ENCODE data around the gene RAPGEF6.

DNA sequence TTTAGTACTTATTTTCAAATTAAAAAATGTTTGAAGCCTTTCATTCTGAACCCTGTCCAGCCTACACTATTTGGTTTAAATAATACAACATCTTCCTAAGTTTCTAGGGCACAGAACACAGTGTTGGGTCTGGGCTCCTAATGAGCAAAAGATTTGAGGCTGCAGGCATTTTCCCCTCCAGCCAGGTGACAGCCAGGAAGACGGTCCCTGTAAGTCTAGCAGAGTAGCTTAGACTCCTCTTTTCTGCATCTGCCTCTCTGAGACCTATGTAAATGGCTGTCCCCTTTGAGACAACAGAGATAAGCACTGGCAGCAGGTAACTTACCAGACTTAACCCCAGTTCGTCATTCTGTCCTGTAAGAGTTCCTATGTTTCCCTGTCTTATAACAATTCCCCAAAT, 229.4 kb downstream of the RAPGEF6 start:
- TF ChIP-seq, protein P1, sequence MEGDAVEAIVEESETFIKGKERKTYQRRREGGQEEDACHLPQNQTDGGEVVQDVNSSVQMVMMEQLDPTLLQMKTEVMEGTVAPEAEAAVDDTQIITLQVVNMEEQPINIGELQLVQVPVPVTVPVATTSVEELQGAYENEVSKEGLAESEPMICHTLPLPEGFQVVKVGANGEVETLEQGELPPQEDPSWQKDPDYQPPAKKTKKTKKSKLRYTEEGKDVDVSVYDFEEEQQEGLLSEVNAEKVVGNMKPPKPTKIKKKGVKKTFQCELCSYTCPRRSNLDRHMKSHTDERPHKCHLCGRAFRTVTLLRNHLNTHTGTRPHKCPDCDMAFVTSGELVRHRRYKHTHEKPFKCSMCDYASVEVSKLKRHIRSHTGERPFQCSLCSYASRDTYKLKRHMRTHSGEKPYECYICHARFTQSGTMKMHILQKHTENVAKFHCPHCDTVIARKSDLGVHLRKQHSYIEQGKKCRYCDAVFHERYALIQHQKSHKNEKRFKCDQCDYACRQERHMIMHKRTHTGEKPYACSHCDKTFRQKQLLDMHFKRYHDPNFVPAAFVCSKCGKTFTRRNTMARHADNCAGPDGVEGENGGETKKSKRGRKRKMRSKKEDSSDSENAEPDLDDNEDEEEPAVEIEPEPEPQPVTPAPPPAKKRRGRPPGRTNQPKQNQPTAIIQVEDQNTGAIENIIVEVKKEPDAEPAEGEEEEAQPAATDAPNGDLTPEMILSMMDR (IDR thresholded peaks at IDR 0.05) = no peak
- no peak for TF ChIP-seq POLR2A (IDR thresholded peaks at IDR 0.05)
